ENCODE measurements around the gene HOXA5.

Gene HOXA5

GRCh38 chr7:27175626-27176523 lies 32.4 kb upstream of the HOXA5 start:
- no peak for DNase-seq (ENCODE audit: low spot score)
- no peak for TF ChIP-seq CTCF (IDR thresholded peaks at IDR 0.05; ENCODE audit: extremely low read depth, missing control alignments)

GRCh38 chr7:27174874-27175625 lies 31.6 kb upstream of the HOXA5 start:
- no peak for DNase-seq (ENCODE audit: low spot score)
- no peak for TF ChIP-seq CTCF (IDR thresholded peaks at IDR 0.05; ENCODE audit: extremely low read depth, missing control alignments)

GRCh38 chr7:27173956-27174873 lies 30.7 kb upstream of the HOXA5 start, which contains the start of gene HOXA10:
TSS of gene HOXA10 (minus strand) at chr7:27174320. CDS start at chr7:27174306, 14 bp downstream.
- TF ChIP-seq CTCF (IDR thresholded peaks at IDR 0.05; ENCODE audit: extremely low read depth, missing control alignments) = no peak
- no peak for DNase-seq (ENCODE audit: low spot score)

- TF ChIP-seq CTCF (IDR thresholded peaks at IDR 0.05; ENCODE audit: extremely low read depth, missing control alignments) = no peak
- DNase-seq (ENCODE audit: low spot score) = no peak
Observed at GRCh38 chr7:27173511-27173955, 30.1 kb upstream of the HOXA5 start.

GRCh38 chr7:27172823-27173510 lies 29.5 kb upstream of the HOXA5 start:
- DNase-seq (ENCODE audit: low spot score) = no peak
- no peak for TF ChIP-seq CTCF (IDR thresholded peaks at IDR 0.05; ENCODE audit: extremely low read depth, missing control alignments)

GRCh38 chr7:27172315-27172774 lies 28.9 kb upstream of the HOXA5 start:
- no peak for DNase-seq (ENCODE audit: low spot score)
- TF ChIP-seq CTCF (IDR thresholded peaks at IDR 0.05; ENCODE audit: extremely low read depth, missing control alignments) = no peak
